HEK293T (cell line): ENCODE results near the gene DCX.

Experiments
- ARNT ChIP-seq: fragments of 450-650 bp; IDR thresholded peaks from 2 replicates; pipeline ENCODE4 v1.6.1; 2017; ENCODE audit warnings: mild to moderate bottlenecking
- BHLHE40 ChIP-seq: fragments of 450-650 bp; IDR thresholded peaks from 2 replicates; pipeline ENCODE4 v1.6.1; 2016; ENCODE audit warnings: mild to moderate bottlenecking, moderate library complexity, borderline replicate concordance
- CTBP1 ChIP-seq: fragments of 450-650 bp; IDR thresholded peaks from 2 replicates; pipeline ENCODE4 v1.6.1; 2016; ENCODE audit warnings: borderline replicate concordance
- ELF4 ChIP-seq: fragments of 450-650 bp; IDR thresholded peaks from 2 replicates; pipeline ENCODE4 v1.6.1; 2017; ENCODE audit warnings: antibody characterized with exemption
- FOXA1 ChIP-seq: fragments of 450-650 bp; IDR thresholded peaks from 2 replicates; pipeline ENCODE4 v1.6.1; 2016; ENCODE audit warnings: mild to moderate bottlenecking
- TF ChIP-seq, protein P1 (sequence below): fragments of 450-650 bp; IDR thresholded peaks from 2 replicates; pipeline ENCODE4 v1.6.1; 2016

- TF ChIP-seq ARNT (no peak), FOXA1 (no peak), BHLHE40 (no peak), CTBP1 (no peak), ELF4 (no peak)
- TF ChIP-seq, protein P1, sequence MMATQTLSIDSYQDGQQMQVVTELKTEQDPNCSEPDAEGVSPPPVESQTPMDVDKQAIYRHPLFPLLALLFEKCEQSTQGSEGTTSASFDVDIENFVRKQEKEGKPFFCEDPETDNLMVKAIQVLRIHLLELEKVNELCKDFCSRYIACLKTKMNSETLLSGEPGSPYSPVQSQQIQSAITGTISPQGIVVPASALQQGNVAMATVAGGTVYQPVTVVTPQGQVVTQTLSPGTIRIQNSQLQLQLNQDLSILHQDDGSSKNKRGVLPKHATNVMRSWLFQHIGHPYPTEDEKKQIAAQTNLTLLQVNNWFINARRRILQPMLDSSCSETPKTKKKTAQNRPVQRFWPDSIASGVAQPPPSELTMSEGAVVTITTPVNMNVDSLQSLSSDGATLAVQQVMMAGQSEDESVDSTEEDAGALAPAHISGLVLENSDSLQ = no peak
These were observed 19.0 kb upstream of the DCX start for GRCh38 chrX:111431001-111431400.
